ENCODE measurements around the gene PTPN9. TPM values are rescaled to one million over a fixed set of nuclear protein-coding genes. Genes with fewer than 3 reads are reported as not detected.
A peak's percentile ranks its signal among the peaks of the same experiment; 100 is the strongest.
"Not testable (repeated sequence)": the region's sequence is repeated elsewhere in the genome, so short reads cannot be mapped to it uniquely, and the experiment has no call there.

Gene PTPN9
- total and polyA plus RNA-seq, 8 donors: 7.7 to 22.9 (median 14.5) TPM

- Histone ChIP-seq H3K4me3 (no peak overlapping the region), H3K27ac (no peak overlapping the region), H3K9me3 (no peaks in the 10 kb centered on the region), H3K36me3 (peaks cover 0 to 23% (median 12%) of the 10 kb centered on the region in 4 donors), H3K27me3 (no peaks in the 10 kb centered on the region), H3K4me1 (peaks cover 0 to 4% (median 0%) of the 10 kb centered on the region in 4 donors)
- 95 to 99% (median 97%) methylated on average over 5 of the region's 5 CpGs for WGBS, 5 donors
- TF ChIP-seq POLR2AphosphoS5 (IDR thresholded peaks at IDR 0.05): no peak
- TF ChIP-seq POLR2A (IDR thresholded peaks at IDR 0.05): no peak
- no peak for TF ChIP-seq CTCF (IDR thresholded peaks at IDR 0.05)
- no peak for TF ChIP-seq EP300 (IDR thresholded peaks at IDR 0.05)
- DNase-seq: no peak
- intact Hi-C loops (cut with DNase I; ENCODE audit: low total_unique reads): no loop called here
Measured at GRCh38 chr15:75589071-75589470, 10.0 kb upstream of the PTPN9 start.

- H3K27ac ChIP-seq; H3K4me3 ChIP-seq; DNase-seq; H3K9me3 ChIP-seq; intact Hi-C loops (cut with DNase I; ENCODE audit: low total_unique reads); H3K36me3 ChIP-seq; H3K27me3 ChIP-seq: not testable (repeated sequence)
- 91 to 98% (median 96%) methylated on average over 5 of the region's 5 CpGs for WGBS, 5 donors
- peaks cover 0 to 12% (median 0%) of the 10 kb centered on the region in 4 donors for H3K4me1 ChIP-seq
Measured at GRCh38 chr15:75586422-75586821, 7.3 kb upstream of the PTPN9 start.

- 30 to 45% (median 36%) methylated on average over 4 of the region's 4 CpGs for WGBS, 5 donors
- H3K4me3 ChIP-seq: no peak overlapping the region
- no peak for DNase-seq
- no peaks in the 10 kb centered on the region for H3K9me3 ChIP-seq
- peaks cover 0 to 1% (median 0%) of the 10 kb centered on the region in 4 donors for H3K36me3 ChIP-seq
- intact Hi-C loops (cut with DNase I; ENCODE audit: low total_unique reads): no loop called here
- peak overlapping the region in 1 of 5 donors; percentile 22 for H3K27ac ChIP-seq
- H3K4me1 ChIP-seq: peaks cover 0 to 19% (median 9%) of the 10 kb centered on the region in 4 donors
- H3K27me3 ChIP-seq: no peaks in the 10 kb centered on the region
- no peak for TF ChIP-seq POLR2AphosphoS5 (IDR thresholded peaks at IDR 0.05)
- TF ChIP-seq EP300 (IDR thresholded peaks at IDR 0.05): no peak
- no peak for TF ChIP-seq CTCF (IDR thresholded peaks at IDR 0.05)
- no peak for TF ChIP-seq POLR2A (IDR thresholded peaks at IDR 0.05)
Measured at GRCh38 chr15:75584121-75584520, 5.0 kb upstream of the PTPN9 start.

DNA sequence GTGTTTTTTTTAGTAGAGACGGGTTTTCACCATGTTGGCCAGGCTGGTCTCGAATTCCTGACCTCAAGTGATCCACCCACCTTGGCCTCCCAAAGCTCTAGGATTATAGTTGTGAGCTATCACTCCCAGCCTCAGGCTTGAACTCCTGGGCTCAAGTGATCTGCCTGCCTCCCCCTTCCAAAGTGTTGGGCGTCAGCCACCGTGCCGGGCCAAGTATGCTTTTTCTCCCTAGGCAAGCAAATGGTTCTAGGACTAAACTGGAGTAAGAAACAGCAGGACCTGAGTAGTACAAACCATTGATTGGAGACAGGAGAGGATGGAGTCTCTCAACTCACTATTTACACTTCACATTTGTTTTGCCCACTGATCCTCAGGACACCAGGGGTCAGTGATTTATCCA is 4.6 kb upstream of the PTPN9 start:
- peak in 1 of 2 donors; percentile 24 for DNase-seq
- Histone ChIP-seq H3K36me3 (no peaks in the 10 kb centered on the region), H3K27ac (peak overlapping the region in 1 of 5 donors; percentile 22), H3K27me3 (no peaks in the 10 kb centered on the region), H3K9me3 (no peaks in the 10 kb centered on the region), H3K4me3 (no peak overlapping the region), H3K4me1 (peaks cover 0 to 19% (median 9%) of the 10 kb centered on the region in 4 donors)
- TF ChIP-seq CTCF (IDR thresholded peaks at IDR 0.05) (no peak), POLR2A (IDR thresholded peaks at IDR 0.05) (no peak), POLR2AphosphoS5 (IDR thresholded peaks at IDR 0.05) (no peak), EP300 (IDR thresholded peaks at IDR 0.05) (no peak)
- intact Hi-C loops (cut with DNase I; ENCODE audit: low total_unique reads): no loop called here
- 56 to 76% (median 72%) methylated on average over 5 of the region's 5 CpGs for WGBS, 5 donors

GRCh38 chr15:75582943-75583342 is 3.8 kb upstream of the PTPN9 start:
- intact Hi-C loops (cut with DNase I; ENCODE audit: low total_unique reads); DNase-seq; H3K36me3 ChIP-seq; H3K9me3 ChIP-seq; H3K27me3 ChIP-seq; H3K4me3 ChIP-seq; H3K27ac ChIP-seq: not testable (repeated sequence)
- peaks cover 0 to 19% (median 10%) of the 10 kb centered on the region in 4 donors for H3K4me1 ChIP-seq
- WGBS, 5 donors: 91 to 98% (median 94%) methylated on average over 5 of the region's 5 CpGs
